Loucy (cell line): Measurements from ENCODE around the gene PLXNA3.

Source experiments
- H2AFZ ChIP-seq: fragments of 200-600 bp; sonication (generic); 2 replicates; pipeline ENCODE4 v1.6.0; 2016; ENCODE audit warnings: antibody characterized with exemption, mild to moderate bottlenecking, low read length, moderate library complexity
- H3F3A ChIP-seq: fragments of 200-600 bp; 2 replicates; pipeline ENCODE4 v1.6.0; 2016; ENCODE audit warnings: antibody characterized with exemption, low read depth, mild to moderate bottlenecking
- H3K27me3 ChIP-seq: fragments of 200-600 bp; sonication (generic); 2 replicates; pipeline ENCODE4 v1.6.1; 2014; ENCODE audit warnings: low read length, mild to moderate bottlenecking; ENCODE audit not compliant: insufficient read depth, poor library complexity, severe bottlenecking
- H3K36me3 ChIP-seq: fragments of 200-600 bp; sonication (generic); 2 replicates; pipeline ENCODE4 v1.6.1; 2016; ENCODE audit warnings: low read length; ENCODE audit not compliant: insufficient read depth
- H3K4me1 ChIP-seq: fragments of 200-600 bp; sonication (generic); 2 replicates; pipeline ENCODE4 v1.5.1; 2014; ENCODE audit warnings: low read length, mild to moderate bottlenecking; ENCODE audit not compliant: insufficient read depth, poor library complexity, severe bottlenecking
- H3K4me2 ChIP-seq: fragments of 200-600 bp; sonication (generic); 2 replicates; pipeline ENCODE4 v1.6.0; 2014; ENCODE audit warnings: antibody characterized with exemption, low read length, low read depth, mild to moderate bottlenecking; ENCODE audit not compliant: poor library complexity, severe bottlenecking
- H3K4me3 ChIP-seq: fragments of 200-600 bp; sonication (generic); 2 replicates; pipeline ENCODE4 v1.5.1; 2014; ENCODE audit warnings: low read length, mild to moderate bottlenecking, mixed read lengths; ENCODE audit not compliant: poor library complexity, severe bottlenecking
- H3K79me2 ChIP-seq: fragments of 200-600 bp; sonication (generic); 2 replicates; pipeline ENCODE4 v1.6.1; 2014; ENCODE audit warnings: low read length; ENCODE audit not compliant: insufficient read depth
- H3K9ac ChIP-seq: fragments of 200-600 bp; sonication (generic); 2 replicates; pipeline ENCODE4 v1.6.0; 2014; ENCODE audit warnings: mild to moderate bottlenecking, low read depth, low read length, moderate library complexity; ENCODE audit not compliant: poor library complexity, severe bottlenecking
- H3K9me2 ChIP-seq: fragments of 200-600 bp; sonication (generic); replicated peaks from 2 replicates; pipeline ENCODE4 v1.6.1; 2016; ENCODE audit warnings: low read depth, low read length, mixed read lengths
- H3K9me3 ChIP-seq: fragments of 200-600 bp; sonication (generic); 2 replicates; pipeline ENCODE4 v1.6.1; 2014; ENCODE audit warnings: mild to moderate bottlenecking, antibody characterized with exemption, low read length, low read depth; ENCODE audit not compliant: insufficient read depth
- H4K20me1 ChIP-seq: fragments of 200-600 bp; sonication (generic); 2 replicates; pipeline ENCODE4 v1.6.0; 2014; ENCODE audit warnings: antibody characterized with exemption, low read length, mild to moderate bottlenecking; ENCODE audit not compliant: insufficient read depth, poor library complexity, severe bottlenecking
- CTCF ChIP-seq: fragments of 200-600 bp; sonication (generic); conservative IDR thresholded peaks from 2 replicates; pipeline ENCODE4 v1.5.1; 2014; ENCODE audit warnings: mild to moderate bottlenecking, antibody characterized with exemption, low read length
- EZH2phosphoT487 ChIP-seq: fragments of 200-600 bp; IDR thresholded peaks from 2 replicates; pipeline ENCODE4 v1.6.1; 2018; ENCODE audit warnings: antibody characterized with exemption, mild to moderate bottlenecking, moderate library complexity, borderline replicate concordance

Gene PLXNA3

DNA sequence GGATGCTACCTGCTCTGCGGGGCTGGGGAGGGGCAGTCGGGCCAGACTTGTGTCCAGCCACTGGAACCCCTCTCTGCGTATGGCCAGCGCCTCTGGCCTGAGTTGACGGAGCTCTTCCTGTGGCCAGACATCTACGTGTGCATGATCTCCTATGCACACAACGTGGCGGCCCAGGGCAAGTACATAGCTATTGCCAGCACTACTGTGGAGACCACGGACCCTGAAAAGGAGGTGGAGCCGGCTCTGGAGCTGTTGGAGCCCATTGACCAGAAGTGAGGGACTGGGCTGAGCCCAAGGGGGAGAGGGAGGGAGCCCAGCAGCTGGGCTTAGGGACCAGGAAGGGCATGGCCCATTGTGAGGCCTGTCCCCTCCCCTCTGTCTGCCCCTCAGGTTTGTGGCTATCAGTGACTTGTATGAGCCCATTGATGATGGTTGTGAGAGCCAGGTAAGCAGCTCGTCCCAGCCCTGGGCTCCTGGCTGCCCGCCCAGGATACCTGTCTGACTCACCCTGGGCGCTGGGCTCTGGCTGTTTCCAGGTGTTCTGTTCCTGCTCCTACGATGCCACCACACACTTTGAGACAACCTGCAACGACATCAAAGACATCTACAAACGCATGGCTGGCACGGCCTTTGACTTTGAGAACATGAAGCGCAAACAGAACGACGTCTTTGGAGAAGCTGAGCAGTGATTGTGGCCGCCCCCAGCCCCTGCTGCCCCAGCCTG, 15.9 kb upstream of the PLXNA3 start:
- H3K4me3 ChIP-seq, result no peak overlapping the region
- no peak overlapping the region for H3K4me2 ChIP-seq
- no peak for TF ChIP-seq EZH2phosphoT487
- no peak for TF ChIP-seq CTCF
- H3F3A ChIP-seq, result no peaks in the 10 kb centered on the region
- H3K36me3 ChIP-seq, result no peaks in the 10 kb centered on the region; the same call in 1 of the 2 replicates
- peaks cover 46% of the 10 kb centered on the region for H3K79me2 ChIP-seq
- H3K4me1 ChIP-seq, result peaks cover 6% of the 10 kb centered on the region
- no peaks in the 10 kb centered on the region for H3K9me2 ChIP-seq
- no peaks in the 10 kb centered on the region for H3K27me3 ChIP-seq
- no peaks in the 10 kb centered on the region for H4K20me1 ChIP-seq
- H2AFZ ChIP-seq, result no peak overlapping the region
- no peaks in the 10 kb centered on the region for H3K9me3 ChIP-seq
- H3K9ac ChIP-seq, result no peak overlapping the region

DNA sequence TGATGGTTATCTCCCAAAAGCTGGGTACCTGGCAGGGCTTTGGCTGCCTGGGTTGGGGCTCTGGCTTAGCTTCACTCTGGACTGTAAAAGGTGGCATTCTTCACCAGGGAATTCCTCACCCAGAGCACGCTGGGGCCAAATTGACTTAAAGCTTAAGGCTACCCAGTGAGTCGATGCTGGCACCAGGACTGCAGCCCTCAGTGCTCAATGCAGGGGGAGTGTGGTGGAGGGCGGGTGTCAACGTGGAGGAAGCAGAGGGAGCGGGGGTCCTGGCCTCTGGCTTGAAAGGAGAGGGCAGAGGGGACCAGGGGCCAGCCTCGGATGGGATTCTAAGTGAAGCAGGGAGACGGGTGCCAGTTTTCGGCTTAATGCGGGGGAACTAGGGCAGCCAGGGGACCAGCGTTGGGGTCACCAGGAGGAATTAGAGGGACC, 14.6 kb upstream of the PLXNA3 start:
- Histone ChIP-seq H4K20me1 (no peaks in the 10 kb centered on the region), H3K9me3 (no peaks in the 10 kb centered on the region), H3K36me3 (no peaks in the 10 kb centered on the region; the same call in 1 of the 2 replicates), H3K9me2 (no peaks in the 10 kb centered on the region), H3K4me1 (no peaks in the 10 kb centered on the region), H3K4me2 (peak overlapping the region; percentile 68), H3K9ac (no peak overlapping the region), H3K27me3 (no peaks in the 10 kb centered on the region), H2AFZ (no peak overlapping the region), H3F3A (no peaks in the 10 kb centered on the region), H3K4me3 (peak overlapping the region; percentile 67), H3K79me2 (peaks cover 32% of the 10 kb centered on the region)
- TF ChIP-seq EZH2phosphoT487, result no peak
- TF ChIP-seq CTCF, result no peak

DNA sequence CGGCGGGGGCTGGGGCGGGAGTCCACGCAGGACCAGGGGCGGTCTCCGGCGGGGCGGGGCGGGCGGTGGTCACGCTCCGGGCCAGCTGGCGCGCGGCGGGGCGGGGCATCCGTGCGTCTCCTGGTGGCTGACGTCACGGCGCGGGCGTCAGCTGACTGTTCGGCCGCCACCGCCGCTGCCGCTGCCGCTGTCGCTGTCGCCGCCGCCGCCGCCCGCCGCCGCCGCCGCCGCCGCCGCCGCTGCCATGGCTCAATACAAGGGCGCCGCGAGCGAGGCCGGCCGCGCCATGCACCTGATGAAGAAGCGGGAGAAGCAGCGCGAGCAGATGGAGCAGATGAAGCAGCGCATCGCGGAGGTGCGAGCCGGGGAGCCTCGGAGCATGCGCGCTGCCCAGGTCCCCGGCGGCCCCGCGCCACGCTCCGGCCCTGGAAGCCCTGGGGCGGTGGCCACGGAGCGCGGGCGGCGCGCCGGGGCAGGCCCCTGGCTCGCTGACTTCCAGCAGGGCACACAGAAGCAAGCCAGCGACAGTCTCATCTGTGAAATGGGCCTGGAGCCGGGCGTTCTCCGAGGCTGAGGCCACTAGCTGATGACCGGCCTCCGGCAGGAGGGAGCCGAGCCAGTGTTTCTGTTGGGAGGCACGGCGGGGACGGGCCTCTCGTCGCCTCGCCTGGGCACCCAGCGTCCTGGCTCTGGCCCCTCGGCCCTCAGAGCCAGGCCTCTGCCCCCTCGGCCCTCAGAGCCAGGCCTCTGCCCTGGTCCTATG, 13.9 kb upstream of the PLXNA3 start, which contains the start of gene FAM50A:
FAM50A (plus strand) TSS at position 150 of the 763 bp plus-strand sequence; CDS start at position 245, 95 bp downstream.
- H3K36me3 ChIP-seq, result no peaks in the 10 kb centered on the region; the same call in 1 of the 2 replicates
- peak within 1 kb of the TSS; percentile 77 for H3K4me3 ChIP-seq
- no peaks in the 10 kb centered on the region for H3K4me1 ChIP-seq
- H3K27me3 ChIP-seq, result no peaks in the 10 kb centered on the region
- no peaks in the 10 kb centered on the region for H3K9me3 ChIP-seq
- H3K79me2 ChIP-seq, result peaks cover 25% of the 10 kb centered on the region; the same call in 1 of the 2 replicates
- H2AFZ ChIP-seq, result no peak within 1 kb of the TSS; the same call in 1 of the 2 replicates
- H3K9ac ChIP-seq, result peak within 1 kb of the TSS; percentile 75
- H3F3A ChIP-seq, result no peaks in the 10 kb centered on the region
- H3K9me2 ChIP-seq, result no peaks in the 10 kb centered on the region
- TF ChIP-seq CTCF (no peak), EZH2phosphoT487 (no peak)
- no peaks in the 10 kb centered on the region for H4K20me1 ChIP-seq
- peak within 1 kb of the TSS; percentile 71 for H3K4me2 ChIP-seq
